ENCODE measurements around the gene BAIAP2L1.

GRCh38 chr7:98289333-98289875 is 111.5 kb downstream of the BAIAP2L1 start:
- TF ChIP-seq, protein P1, sequence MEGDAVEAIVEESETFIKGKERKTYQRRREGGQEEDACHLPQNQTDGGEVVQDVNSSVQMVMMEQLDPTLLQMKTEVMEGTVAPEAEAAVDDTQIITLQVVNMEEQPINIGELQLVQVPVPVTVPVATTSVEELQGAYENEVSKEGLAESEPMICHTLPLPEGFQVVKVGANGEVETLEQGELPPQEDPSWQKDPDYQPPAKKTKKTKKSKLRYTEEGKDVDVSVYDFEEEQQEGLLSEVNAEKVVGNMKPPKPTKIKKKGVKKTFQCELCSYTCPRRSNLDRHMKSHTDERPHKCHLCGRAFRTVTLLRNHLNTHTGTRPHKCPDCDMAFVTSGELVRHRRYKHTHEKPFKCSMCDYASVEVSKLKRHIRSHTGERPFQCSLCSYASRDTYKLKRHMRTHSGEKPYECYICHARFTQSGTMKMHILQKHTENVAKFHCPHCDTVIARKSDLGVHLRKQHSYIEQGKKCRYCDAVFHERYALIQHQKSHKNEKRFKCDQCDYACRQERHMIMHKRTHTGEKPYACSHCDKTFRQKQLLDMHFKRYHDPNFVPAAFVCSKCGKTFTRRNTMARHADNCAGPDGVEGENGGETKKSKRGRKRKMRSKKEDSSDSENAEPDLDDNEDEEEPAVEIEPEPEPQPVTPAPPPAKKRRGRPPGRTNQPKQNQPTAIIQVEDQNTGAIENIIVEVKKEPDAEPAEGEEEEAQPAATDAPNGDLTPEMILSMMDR (IDR thresholded peaks at IDR 0.05), result no peak
- TF ChIP-seq POLR2A (IDR thresholded peaks at IDR 0.05), result no peak
